Right ventricle myocardium superior (tissue), 1 donor: ENCODE results near the gene VPS37B. TPM values are rescaled to one million over a fixed set of nuclear protein-coding genes. Genes with fewer than 3 reads are reported as not detected.

Experiments
- ATAC-seq: fragments of 200-7000 bp; cut with Tn5 transposase; one replicate; pipeline ENCODE4 v1.9.1; 2020; ENCODE audit warnings: mild to moderate bottlenecking; ENCODE audit not compliant: poor library complexity
- DNase-seq: peaks from one replicate; pipeline ENCODE4 v3.0.0-alpha.2; 2020
- intact Hi-C: fragments of 100-400 bp; cut with DNase I; formaldehyde crosslinking; loops from one replicate; pipeline ENCODE4 v1.11.2; 2022
- total RNA-seq: library from RNA; stranded (reverse); fragmentation: NEBNext Ultra II Directional; extraction: Animal tissue kit (Norgen Biotek cat#: 25700); gene quantifications from one replicate; pipeline ENCODE4 v1.2.1, GENCODE V29; 2021
- donor health status: DM: no; HTN: yes; CAD: no; lungs with severe emphysema.

The VPS37B gene
- total RNA-seq, 1 donor from 2014 or later, result 23.9 TPM

DNA sequence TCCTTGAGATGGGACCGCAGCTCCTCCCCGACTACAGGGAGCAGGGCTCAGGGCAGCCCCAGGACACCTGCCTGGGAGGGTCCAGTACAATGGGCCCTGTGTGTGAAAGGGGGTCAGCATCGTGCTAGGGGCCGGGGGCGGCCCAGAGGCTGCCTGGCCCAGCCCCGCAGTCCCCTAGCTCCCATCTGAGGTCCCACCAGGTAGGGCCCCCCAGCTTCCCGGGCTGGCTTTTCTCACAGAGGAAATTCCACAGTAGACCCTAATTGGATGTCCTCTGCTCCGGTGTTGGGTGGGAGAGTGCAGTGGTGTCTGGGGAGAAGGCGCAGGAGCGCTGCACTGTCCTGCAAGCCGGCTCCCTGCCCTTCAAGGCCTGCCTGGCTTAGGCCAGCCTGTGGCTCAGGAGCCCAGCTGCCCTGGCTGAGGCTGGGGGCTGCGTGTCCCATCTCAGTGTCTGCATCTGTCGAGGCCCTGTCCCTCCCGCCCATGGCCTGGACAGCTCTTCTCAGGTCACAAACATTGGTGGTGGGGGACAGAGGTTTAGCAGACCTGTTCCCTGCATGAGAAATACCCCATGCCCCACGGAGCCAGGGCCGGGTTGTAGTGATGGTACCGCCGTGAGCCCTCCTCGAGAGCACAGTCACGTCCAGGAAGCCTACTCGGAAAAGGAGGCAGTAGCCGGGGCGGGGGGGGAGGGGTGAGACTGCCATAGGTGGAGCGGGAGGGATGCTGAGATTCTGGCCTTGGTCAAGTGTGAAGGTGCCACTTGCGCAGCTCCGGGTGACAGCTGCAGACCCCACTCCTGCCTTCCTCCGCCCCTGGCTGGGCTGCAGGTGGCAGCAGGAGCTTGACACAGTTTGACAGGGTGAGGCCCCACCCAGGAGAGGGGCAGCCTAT is 49.1 kb downstream of the VPS37B start:
- DNase-seq (no peak), ATAC-seq (no peak)
- intact Hi-C loops, result no loop called here

DNA sequence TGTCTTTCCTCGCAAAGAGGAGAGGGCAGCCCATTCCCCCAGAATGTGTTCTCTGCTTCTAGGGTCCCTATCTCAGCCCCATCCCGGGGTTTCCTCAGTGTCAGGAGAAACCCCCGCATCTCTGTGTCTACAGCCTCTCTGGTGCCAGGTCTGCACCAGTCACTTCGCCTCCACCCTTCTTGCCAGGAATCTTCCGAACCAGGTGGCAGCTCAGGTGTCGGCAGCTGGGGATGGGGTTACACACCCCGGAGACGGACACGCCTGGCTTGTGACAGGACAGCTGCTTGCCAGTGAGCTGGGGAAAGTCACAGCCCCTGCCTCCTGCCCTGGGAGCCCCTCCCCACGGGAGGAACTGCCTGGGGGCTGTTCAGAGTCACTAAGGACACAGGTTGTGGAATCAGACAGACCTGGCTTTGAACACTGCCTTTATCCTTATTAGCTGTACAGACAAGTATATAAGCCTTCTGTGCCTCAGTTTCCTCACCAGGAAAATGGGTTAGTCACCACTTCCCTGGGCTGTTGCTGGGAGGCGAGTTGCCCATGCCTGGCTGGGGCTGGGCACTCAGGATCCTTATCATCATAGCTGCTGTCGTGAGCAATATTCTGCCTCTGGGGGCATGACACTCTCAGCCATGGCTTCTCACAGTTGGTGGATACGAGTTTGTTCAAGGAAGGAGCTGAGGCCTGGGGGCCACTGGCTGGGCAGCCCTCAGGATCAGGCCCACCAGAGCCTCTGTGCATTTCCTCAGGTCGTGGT is 49.9 kb downstream of the VPS37B start:
- ATAC-seq (no peak), DNase-seq (peak; percentile 32)
- intact Hi-C loops, result no loop called here

DNA sequence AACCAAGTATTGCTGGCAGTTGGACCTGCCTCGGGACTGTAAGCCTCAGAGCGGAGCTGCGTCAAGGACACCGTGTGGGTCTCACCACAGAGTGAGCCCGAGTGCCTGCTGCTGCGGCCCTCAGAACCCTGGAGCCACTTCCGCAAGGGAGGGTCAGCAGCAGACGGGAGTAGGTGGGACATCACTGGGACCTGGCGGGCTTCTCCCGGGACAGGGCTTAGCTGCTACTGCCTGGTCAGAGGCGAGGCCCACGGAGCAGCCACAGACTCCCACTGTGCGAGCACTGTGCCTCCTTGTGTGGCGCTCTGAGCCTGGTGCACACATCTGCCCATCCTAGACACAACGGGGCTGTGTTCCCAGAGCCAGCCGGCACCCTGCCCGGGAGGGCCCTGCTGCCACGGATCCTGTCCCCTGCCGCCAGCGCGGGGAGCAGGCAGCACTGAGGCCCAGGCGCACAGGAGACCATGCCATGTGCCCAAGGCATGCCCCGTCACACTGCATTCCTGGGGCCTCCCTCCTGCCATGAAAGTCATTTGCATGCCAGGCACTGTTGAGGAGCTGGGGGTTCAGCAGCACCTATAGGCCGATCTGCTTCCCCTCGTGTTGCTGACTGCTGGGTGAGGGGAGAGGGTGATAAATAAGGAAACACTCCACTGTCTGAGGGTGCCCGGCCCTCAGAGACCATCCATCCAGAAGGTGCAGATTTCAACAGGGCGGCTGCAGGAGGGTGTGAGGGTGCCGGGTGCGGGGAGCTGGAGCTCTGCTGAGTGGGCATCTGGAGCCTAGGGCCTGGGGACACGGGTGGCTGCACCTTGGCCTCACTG is 50.7 kb downstream of the VPS37B start:
- DNase-seq (peak; percentile 44), ATAC-seq (no peak)
- intact Hi-C loops, result no loop called here

- ATAC-seq (no peak), DNase-seq (peak; percentile 22)
- intact Hi-C loops, result no loop called here
These were observed 51.5 kb downstream of the VPS37B start for GRCh38 chr12:122844366-122844971.

DNA sequence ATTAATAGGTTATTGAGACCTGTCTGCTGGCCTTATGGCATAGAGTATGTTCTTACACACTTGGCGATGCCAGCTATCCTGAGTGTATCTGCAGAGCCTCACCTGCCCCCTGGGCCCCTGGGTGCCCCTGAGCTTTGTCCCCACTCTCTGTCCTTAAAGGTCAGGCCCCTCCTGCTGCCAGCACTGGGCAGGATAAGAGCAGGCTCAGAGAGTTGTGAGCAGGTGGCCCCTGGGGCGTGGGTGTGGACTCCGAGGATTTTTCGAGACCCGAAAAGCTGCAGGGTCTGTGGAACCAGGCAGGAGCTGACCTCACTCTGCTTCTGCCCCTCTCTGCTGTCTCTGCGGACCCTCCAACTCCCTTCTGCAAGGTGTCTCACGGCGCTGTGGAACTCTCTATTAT is 52.5 kb downstream of the VPS37B start:
- DNase-seq (no peak), ATAC-seq (no peak)
- intact Hi-C loops, result no loop called here

- DNase-seq (peak; percentile 32), ATAC-seq (peak; percentile 12)
- intact Hi-C loops, result no loop called here
These were observed 53.2 kb downstream of the VPS37B start for GRCh38 chr12:122842505-122843405.

- peak; percentile 49 for DNase-seq
- peak; percentile 85 for ATAC-seq
- intact Hi-C loops, result no loop called here
These were observed 54.2 kb downstream of the VPS37B start for GRCh38 chr12:122841544-122842321.

- DNase-seq (peak; percentile 37), ATAC-seq (no peak)
- intact Hi-C loops, result no loop called here
These were observed 55.1 kb downstream of the VPS37B start for GRCh38 chr12:122840580-122841513.

- no peak for DNase-seq
- ATAC-seq, result no peak
These were observed 55.9 kb downstream of the VPS37B start for GRCh38 chr12:122839907-122840554.

GRCh38 chr12:122838841-122839240 is 57.1 kb downstream of the VPS37B start:
- ATAC-seq, result no peak
- no peak for DNase-seq
- intact Hi-C loops, result no loop called here

More at GRCh38 chr12:122839907-122840554, 55.9 kb downstream of the VPS37B start:
- intact Hi-C loops, result no loop called here

DNA sequence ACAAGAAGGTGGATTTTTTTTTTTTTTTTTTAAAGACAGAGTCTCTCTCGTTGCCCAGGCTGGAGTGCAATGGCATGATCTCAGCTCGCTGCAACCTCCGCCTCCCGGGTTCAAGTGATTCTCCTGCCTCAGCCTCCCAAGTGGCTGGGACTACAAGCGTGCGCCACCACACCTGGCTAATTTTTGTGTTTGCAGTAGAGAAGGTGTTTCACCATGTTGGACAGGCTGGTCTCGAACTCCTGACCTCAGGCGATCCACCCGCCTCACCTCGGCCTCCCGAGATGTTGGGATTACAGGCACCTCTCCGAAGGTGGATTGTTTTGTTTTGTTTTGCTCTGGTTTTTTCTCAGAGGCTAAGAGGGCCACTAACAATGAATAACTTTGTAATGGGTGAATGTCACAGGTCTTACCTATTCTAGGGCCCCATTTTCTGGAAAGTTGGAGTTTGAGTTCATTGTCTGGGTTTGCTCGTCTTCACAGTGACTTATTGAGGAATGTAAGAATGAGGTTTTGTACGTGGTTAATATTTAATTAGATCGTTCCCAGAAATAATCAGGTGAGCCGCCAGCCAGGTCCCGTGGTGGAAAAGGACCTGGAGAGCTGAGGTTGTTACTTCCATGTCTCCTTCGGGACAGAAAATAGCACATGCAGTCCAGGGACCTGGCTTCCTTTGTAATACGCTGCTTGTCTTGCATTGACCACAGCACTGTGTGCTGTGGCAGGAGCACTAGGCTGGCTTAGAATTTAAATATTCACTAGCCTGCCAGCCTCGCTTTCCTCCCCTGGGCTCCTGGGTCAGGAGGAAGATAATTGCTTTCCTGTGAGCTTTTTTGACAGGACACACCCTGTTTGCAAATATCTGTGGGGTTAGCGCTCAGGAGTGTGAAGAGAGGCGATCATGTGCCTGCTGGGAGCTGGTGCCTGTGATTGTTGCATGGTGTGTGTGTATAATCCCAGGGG is 58.3 kb downstream of the VPS37B start:
- intact Hi-C loops, result no loop called here
- DNase-seq (no peak), ATAC-seq (no peak)

- peak; percentile 42 for DNase-seq
- ATAC-seq, result peak; percentile 42
- intact Hi-C loops, result no loop called here
These were observed 59.6 kb downstream of the VPS37B start for GRCh38 chr12:122836027-122836921.

- DNase-seq (peak; percentile 49), ATAC-seq (peak; percentile 14)
- intact Hi-C loops, result no loop called here
These were observed 60.2 kb downstream of the VPS37B start for GRCh38 chr12:122835750-122836026.
